ENCODE results near the gene PAWR. TPM values are rescaled to one million over a fixed set of nuclear protein-coding genes. Genes with fewer than 3 reads are reported as not detected.

PAWR gene
- total RNA-seq, 1 donor from 2014 or later = 10.5 TPM

GRCh38 chr12:79689477-79690141 lies 1.2 kb downstream of the PAWR start:
- peak overlapping the region; percentile 92 for H3K4me3 ChIP-seq
- no peaks in the 10 kb centered on the region for H3K9me3 ChIP-seq (replicated peaks)
- peak overlapping the region; percentile 79 for H3K27ac ChIP-seq (replicated peaks)
- DNase-seq = peak; percentile 30
- no peak for TF ChIP-seq CTCF (IDR thresholded peaks at IDR 0.05; ENCODE audit: borderline replicate concordance)
- intact Hi-C loops (cut with micrococcal nuclease) = no loop called here
- H3K4me1 ChIP-seq = peaks cover 30% of the 10 kb centered on the region
- H3K36me3 ChIP-seq = no peaks in the 10 kb centered on the region
- H3K27me3 ChIP-seq (ENCODE audit: low read depth) = peaks cover 24% of the 10 kb centered on the region

GRCh38 chr12:79689061-79689476 lies 1.7 kb downstream of the PAWR start:
- H3K4me1 ChIP-seq = peaks cover 30% of the 10 kb centered on the region
- no peak for TF ChIP-seq CTCF (IDR thresholded peaks at IDR 0.05; ENCODE audit: borderline replicate concordance)
- DNase-seq = no peak
- H3K36me3 ChIP-seq = no peaks in the 10 kb centered on the region
- peak overlapping the region; percentile 92 for H3K4me3 ChIP-seq
- H3K27ac ChIP-seq (replicated peaks) = peak overlapping the region; percentile 79
- no peaks in the 10 kb centered on the region for H3K9me3 ChIP-seq (replicated peaks)
- peaks cover 24% of the 10 kb centered on the region for H3K27me3 ChIP-seq (ENCODE audit: low read depth)
- intact Hi-C loops (cut with micrococcal nuclease) = no loop called here

- no peak for DNase-seq
- H3K9me3 ChIP-seq (replicated peaks) = no peaks in the 10 kb centered on the region
- no peak for TF ChIP-seq CTCF (IDR thresholded peaks at IDR 0.05; ENCODE audit: borderline replicate concordance)
- peak overlapping the region; percentile 92 for H3K4me3 ChIP-seq
- H3K27me3 ChIP-seq (ENCODE audit: low read depth) = peaks cover 24% of the 10 kb centered on the region
- H3K36me3 ChIP-seq = no peaks in the 10 kb centered on the region
- H3K4me1 ChIP-seq = peaks cover 30% of the 10 kb centered on the region
- intact Hi-C loops (cut with micrococcal nuclease) = no loop called here
- H3K27ac ChIP-seq (replicated peaks) = no peak overlapping the region
Measured at GRCh38 chr12:79688376-79689060, 2.2 kb downstream of the PAWR start.

- no peak for TF ChIP-seq CTCF (IDR thresholded peaks at IDR 0.05; ENCODE audit: borderline replicate concordance)
- Histone ChIP-seq H3K9me3 (replicated peaks) (no peaks in the 10 kb centered on the region), H3K27me3 (ENCODE audit: low read depth) (peaks cover 21% of the 10 kb centered on the region), H3K4me1 (peaks cover 30% of the 10 kb centered on the region), H3K36me3 (no peaks in the 10 kb centered on the region), H3K4me3 (peak overlapping the region; percentile 92), H3K27ac (replicated peaks) (no peak overlapping the region)
- intact Hi-C loops (cut with micrococcal nuclease) = no loop called here
- no peak for DNase-seq
Measured at GRCh38 chr12:79687711-79688260, 3.0 kb downstream of the PAWR start.

- intact Hi-C loops (cut with micrococcal nuclease) = no loop called here
Measured at GRCh38 chr12:79686171-79686570, 4.6 kb downstream of the PAWR start.

More at GRCh38 chr12:79686171-79686570, 4.6 kb downstream of the PAWR start:
- TF ChIP-seq CTCF (IDR thresholded peaks at IDR 0.05; ENCODE audit: borderline replicate concordance) = no peak
- Histone ChIP-seq H3K36me3 (no peaks in the 10 kb centered on the region), H3K27ac (replicated peaks) (no peak overlapping the region), H3K4me3 (no peak overlapping the region), H3K4me1 (peaks cover 26% of the 10 kb centered on the region), H3K27me3 (ENCODE audit: low read depth) (peaks cover 14% of the 10 kb centered on the region), H3K9me3 (replicated peaks) (no peaks in the 10 kb centered on the region)
- no peak for DNase-seq

Data from left ventricle myocardium inferior (tissue), 1 donor.